ENCODE measurements around the gene CUL3.

GRCh38 chr2:224557610-224558009 is 27.6 kb downstream of the CUL3 start:
- TF ChIP-seq POLR2A (IDR thresholded peaks at IDR 0.05; ENCODE audit: low read length) (no peak), GATA1 (IDR thresholded peaks at IDR 0.05; ENCODE audit: low read depth, low read length) (no peak)

Measured in erythroblast (primary cell).